Stimulated activated CD8-positive, alpha-beta memory T cell treated with anti-CD3 and anti-CD28 coated beads, Interleukin-12 subunit alpha, Interleukin-12 subunit beta, amount 100 ng/mL, for 4 hours (primary cell): ENCODE results near the gene AZGP1.
A peak's percentile ranks its signal among the peaks of the same experiment; 100 is the strongest.
"Not testable (repeated sequence)": the region's sequence is repeated elsewhere in the genome, so short reads cannot be mapped to it uniquely, and the experiment has no call there.

ENCODE experiments used
- DNase-seq: peaks from one replicate; pipeline ENCODE4 v3.0.0-alpha.2; 2020; ENCODE audit warnings: low read depth

The AZGP1 gene

DNA sequence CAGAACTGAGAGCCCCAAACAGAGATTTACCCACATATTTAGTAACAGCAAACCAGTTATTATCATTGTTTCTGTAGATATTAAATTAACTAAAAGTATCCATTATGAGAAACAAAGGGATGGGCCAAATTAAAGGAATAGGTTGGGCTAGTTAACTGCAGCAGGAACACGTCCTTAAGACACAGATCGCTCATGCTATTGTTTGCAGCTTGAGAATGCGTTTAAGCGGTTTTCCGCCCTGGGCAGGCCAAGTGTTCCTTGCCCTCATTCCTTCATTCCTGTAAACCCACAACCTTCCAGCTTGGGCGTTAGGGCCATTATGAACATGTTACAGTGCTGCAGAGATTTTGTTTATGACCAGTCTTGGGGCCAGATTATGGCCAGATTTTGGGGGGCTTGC, 25.0 kb downstream of the AZGP1 start:
- DNase-seq = not testable (repeated sequence)

DNA sequence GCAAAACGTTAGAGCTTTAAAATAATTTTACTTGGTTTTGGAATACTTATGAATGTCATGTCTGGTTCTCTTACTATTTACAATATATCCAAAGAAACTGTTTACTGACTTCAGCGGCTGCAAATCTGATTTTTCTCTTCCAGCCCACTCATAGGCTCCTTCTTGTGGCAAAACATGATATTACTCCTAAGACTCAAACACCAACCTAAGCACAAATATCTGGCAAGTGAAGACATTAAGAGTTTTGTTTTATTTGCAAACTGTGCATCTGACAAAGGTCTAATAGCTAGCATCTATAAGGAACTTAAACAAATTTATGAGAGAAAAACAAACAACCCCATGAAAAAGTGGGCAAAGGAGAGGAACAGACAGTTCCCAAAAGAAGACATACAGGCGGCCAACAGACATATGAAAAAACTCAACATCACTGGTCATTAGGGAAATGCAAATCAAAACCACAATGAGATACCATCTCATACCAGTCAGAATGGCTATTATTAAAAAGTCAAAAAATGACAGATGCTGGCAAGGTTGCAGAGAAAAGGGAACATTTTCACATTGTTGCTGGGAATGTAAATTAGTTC, 26.1 kb downstream of the AZGP1 start:
- DNase-seq = no peak

DNA sequence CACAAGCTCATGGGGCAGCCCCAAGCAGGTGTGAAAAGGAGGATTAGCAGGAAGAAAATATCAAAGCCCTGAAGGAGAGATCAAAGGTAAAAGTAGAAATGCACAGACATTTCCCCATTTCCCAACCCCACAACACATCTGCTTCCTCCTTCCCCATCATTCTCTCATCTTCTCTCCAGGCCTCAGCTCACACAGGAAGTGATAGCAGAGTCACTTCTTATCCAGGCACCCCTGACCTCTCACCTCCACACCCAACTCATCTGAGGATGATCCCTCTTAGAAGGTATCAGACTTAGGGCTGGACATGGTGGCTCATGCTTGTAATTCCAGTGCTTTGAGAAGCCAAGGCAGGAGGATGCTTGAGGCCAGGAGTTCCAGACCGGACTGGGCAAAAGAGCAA, 28.2 kb downstream of the AZGP1 start:
- DNase-seq = no peak

DNA sequence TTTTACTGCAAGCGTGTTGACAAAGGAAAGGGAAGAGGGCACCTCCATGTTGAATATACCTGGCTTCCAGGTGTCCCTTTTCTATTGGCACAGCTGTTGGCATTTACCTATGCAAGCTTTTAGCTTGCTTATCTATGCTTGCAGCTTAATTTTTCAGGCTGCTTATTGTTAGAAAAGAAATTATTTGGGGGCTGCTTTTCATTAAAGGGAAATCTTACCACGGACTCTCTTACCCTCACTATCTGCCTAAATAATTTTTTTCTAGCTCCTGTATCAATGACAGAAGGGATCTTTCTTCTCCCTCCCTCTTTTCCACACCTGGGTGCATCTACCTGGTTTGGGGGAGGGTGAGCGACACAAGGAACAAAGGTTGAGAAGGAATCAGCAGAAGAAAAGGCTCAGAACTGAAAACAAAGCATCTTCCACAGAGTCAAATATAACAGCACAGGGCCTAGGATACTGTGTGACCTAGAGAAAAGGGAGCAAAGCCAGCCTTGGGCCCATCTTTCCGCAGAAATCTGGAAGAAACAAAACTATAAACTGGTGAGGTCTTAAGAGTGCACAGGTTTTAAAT, 31.2 kb downstream of the AZGP1 start:
- no peak for DNase-seq

DNA sequence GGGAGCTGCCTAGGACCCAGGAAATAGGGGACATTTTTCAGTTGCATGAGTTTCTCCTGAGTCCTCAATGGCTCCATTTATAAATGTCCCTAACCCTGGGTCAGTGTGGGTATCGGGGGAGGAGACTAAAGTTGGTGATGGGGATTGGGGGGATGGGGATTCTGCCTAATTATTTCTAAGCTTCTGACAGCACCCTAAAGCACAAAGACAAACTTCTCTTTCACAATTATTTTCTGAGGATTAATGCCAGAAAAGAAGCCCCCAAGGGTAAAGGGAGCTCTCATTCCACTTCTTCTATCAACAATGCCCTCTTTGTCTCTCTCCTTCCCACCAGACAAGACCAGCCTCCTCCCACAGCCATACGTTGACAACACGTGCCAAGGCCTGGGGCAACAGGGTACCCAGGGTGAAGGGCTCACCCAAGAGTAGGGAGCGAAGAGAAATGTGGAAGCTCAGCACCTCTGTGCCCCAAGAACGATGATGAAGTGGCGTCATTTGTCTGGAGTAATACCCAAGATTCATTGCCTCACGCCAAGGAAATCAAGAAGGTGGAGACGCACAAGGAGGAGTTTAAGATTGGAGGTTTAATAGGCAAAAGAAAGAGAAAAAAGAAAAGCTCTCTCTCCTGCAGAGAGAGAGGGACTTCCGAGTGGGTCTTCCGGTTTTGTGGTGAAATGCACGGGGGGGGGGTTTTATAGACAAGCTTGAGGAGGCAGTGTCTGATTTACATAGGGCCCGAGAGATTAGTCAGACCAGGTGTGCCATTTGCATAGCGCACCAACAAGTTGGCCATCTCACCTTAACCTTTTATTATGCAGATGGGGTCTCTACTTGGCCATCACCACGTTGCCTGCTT, 32.0 kb downstream of the AZGP1 start:
- no peak for DNase-seq

DNA sequence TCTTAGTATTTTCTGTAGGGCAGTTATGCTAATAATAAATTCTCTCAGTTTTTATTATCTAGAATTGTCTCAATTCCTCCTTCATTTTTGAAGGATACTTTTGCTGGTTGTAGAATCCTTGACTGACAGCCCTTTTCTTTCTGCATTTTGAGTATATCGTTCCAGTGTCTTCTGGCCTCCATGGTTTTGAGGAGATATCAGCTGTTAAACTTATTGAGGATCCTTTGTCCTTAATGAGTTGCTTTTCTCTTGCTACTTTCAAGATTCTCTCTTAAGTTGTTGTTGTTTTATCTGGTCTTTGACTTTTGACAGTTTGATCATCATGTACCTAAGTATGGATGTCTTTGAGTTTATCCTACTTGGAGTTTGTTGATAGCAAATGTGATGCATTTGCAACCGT, 37.5 kb downstream of the AZGP1 start:
- DNase-seq = no peak

DNA sequence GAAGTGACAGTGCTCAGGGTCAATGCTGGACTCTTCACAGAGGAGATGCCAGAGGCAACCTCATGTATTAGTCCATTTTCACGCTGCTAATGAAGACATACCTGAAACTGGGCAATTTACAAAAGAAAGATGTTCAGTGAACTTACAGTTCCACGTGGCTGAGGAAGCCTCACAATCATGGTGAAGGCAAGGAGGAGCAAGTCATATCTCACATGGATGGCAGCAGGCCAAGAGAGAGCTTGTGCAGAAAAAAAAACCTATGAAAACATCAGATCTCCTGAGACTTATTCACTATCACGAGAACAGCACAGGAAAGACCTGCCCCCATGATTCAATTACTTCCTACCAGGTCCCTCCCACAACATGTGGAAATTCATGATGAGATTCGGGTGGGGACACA, 40.8 kb downstream of the AZGP1 start:
- DNase-seq = not testable (repeated sequence)

DNA sequence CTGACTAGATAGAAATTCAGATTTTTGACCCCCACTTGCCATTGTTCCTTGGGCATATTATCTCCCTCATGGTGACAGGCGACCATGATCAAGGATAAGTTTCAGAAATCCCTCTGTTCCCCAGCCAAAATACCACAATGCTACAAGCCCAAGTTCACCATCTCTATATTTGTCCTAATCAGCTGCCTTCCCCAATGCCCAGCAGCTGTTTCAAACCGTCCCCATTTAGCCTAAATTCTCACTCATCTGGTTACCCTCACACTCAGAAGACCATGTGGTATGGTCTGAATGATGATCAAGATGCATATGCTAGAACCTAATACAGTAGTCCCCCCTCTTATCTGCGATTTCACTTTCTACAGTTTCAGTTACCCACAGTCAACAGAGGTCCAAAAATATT, 45.5 kb downstream of the AZGP1 start:
- DNase-seq = no peak

DNA sequence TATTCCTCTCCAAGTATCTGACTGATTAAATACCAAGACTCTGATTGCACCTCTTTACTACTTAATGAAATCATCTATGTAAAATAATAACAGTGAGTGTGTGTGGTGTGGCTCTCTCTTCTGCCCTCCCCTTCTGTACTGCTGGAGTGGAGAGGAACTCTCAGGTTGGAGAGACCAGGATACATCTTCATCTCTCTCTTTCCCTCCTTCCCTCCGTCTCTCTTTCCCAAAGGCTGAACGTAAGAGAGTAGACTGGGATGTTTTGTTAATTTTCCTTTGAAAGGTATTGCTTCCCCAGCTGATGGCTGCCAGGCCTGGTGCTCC, 46.1 kb downstream of the AZGP1 start:
- no peak for DNase-seq

DNA sequence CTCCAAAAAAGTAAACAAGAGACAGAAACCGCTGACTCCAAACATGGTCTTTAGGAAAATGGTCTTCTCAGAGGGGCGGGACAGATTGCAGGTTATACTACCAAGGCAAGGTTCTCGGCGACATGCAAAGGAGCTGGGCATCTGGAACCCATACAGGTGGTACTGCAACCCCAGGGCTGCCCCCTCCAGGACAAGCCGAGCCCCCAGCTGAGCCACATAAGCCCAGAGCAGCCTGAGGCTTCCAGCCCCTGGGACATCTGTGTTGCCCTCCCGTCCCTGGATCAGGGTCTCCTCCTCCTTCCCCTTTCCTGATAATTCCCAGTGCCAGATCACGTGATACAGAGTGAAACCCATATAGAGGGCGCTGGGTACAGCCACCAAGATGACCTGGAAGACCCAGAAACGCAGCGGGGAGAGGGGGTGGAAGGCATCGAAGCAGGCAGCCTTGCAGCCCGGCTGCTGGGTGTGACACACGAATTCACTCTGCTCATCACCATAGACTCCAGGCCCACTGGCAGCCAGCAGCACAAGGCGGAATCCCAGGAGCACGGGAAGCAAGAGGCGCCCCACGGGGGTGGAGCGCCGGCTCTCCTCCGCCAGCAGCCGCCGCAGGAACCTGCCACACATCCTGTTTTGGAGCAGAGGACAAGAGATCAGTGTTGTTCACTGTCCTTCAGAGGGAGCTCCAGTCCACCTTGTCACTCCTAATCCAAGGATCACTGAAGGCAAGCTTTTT, 46.7 kb downstream of the AZGP1 start, which contains the start of gene GJC3:
GJC3 (minus strand) TSS at position 627 of the 736 bp plus-strand sequence; CDS start at position 627, 0 bp downstream.
- peak; percentile 4 for DNase-seq

DNA sequence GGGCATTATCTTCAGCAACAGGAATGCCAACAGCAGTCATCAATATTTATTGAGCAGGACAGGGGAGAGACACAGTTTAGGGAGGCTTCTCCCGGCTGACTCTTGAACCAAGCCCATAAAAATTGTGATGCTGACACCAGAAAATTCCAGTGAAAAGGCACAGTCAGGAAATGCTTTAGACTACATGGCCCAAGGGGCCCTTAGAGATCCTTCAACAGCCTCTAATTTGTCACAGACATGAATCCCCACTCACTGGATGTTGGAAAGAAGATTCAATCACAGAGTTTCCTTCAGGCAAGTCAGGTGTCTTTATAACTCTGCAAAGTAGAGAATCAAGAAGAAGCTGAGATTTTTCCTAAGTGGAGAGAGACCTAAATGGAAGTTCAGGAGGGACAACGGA, 47.6 kb downstream of the AZGP1 start:
- no peak for DNase-seq

DNA sequence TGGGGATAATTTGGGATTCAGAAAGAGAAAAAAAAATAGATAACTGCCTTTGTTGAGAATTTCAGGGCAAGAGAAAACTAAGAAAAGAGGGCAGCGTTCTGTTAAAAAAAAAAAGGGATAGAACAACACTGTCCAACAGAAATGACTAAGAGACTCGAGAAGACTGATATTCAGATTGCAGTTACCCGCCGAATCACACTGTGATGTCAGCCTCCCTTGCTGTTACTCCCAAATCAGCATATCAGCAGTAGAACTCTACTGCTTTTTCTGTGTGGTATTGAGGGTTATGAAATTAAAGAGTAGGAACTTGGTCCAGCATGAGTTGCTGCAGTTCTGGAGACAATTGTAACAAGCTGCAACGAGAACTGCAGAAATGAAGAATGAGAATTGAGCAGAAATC, 48.3 kb downstream of the AZGP1 start:
- DNase-seq = no peak

DNA sequence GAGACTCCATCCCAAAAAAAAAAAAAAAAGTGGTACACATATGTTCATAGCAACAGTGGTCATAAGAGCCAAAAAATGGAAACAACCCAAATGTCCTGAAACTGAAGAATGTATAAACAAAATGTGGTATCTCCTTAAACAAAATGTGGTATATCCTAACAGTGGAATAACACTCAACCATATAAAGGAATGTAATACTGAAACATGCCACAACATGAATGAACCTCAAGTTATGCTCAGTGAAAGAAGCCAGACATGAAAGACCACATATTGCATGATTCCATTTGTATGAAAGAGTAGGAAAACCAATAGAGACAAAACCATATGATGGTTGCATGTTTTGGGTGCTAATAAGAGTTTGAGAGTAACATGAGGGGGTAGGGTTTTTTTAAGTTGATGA, 49.5 kb downstream of the AZGP1 start:
- DNase-seq = no peak

DNA sequence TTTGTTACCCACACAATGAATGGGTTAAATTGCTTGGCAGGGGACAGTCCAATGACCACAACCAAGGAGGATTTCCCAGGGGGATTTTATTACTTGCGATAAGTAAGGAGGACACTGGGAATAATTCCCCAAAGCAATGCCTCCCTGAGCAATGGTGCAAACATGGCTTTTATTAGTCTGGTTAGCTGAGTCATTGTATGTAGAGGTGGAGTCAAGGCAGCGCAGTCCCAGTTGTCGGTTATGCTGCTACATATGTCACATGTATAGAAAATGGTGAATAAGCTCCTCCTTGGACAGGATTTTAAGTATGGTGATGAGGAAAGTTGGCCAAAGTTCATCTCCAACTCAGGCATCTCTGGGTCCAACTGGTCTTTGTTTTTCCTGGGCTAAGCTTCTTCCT, 52.6 kb downstream of the AZGP1 start:
- no peak for DNase-seq

DNA sequence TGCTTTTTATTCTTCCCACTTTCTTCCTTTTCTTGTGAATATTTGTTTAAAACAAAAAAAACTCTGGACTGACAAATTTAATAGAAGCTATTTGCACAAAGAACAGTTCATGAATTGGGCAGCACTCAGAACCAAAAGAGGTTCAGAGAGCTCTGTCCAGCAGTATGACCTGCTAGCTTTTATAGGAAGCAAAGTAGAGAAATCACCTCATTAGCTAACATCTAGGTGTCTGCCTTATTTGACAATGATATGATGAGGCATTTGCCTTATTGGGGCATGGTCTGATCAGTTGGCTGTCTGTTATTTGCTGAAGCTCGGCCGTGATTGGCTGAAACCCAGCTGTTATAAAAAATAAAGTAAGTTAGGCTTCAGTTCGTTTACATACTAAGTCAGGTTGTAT, 55.7 kb downstream of the AZGP1 start:
- DNase-seq = no peak

DNA sequence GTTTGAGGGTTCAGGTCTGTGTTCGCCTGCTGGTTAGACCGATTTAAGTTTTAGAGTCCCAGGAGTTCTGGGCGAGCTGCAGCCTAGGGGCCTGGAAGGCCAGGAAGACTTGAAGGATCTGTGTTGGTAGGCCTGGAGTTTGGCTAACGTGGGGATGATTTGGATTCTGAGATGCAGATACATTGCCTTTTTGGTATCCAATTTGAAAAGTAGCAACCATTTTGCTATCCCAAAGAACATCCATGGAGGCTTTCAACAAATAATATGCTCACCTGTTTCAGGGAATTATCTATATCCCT, 56.1 kb downstream of the AZGP1 start:
- no peak for DNase-seq

DNA sequence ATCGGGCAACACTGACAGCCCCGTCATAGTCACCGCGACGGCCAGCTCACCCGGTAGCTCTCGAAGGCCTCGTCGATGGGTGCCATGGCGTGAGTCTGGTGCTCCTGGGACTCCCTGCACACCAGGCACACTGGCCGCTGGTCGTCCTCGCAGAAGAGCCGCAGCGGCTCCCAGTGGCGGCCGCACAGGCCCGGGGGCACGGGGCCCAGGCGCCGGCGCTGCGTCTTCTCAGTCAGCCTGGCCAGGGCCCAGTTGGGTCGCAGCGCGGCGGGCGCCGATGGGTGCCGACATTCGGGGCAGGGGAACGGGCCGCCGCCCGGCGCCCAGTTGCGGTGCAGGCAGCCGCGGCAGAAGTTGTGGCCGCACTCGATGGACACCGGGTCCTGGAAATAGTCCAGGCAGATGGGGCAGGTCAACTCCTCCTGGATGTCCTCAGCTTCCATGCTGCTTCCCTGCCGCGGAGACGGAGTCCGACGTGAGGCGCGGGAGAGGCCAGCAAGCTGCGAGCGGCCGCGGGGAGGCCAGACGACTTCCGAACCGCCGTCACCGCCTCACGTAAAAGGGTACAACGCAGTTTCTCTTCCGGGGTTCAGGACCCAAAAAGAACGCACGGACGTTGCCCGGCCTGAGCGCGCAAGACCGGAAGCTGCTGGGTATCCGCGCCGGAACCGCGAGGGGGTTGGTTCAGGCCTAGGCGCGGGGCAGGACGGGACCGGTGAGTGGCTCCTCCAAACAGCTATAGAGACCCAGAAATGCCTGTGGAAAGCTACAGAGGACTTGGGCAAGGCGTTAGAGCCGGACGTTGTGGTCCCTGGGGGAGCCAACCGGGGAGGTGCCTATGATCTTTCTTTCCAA, 56.6 kb downstream of the AZGP1 start, which contains the start of gene TRIM4:
TRIM4 (minus strand) TSS at position 572 of the 855 bp plus-strand sequence; CDS start at position 443, 129 bp downstream.
- peak; percentile 83 for DNase-seq
